K562 treated with DMSO at 1 percent for 12 hours (cell line): ENCODE measurements around the gene SUMO4. TPM values are rescaled to one million over a fixed set of nuclear protein-coding genes. Genes with fewer than 3 reads are reported as not detected.

Experiments
- total RNA-seq: library from RNA; unstranded; fragments of 300-600 nt; gene quantifications from 2 replicates; pipeline ENCODE4 v1.2.3, GENCODE V29; 2022; ENCODE audit not compliant: insufficient read depth

The SUMO4 gene
- not detected in 2 replicates for total RNA-seq

DNA sequence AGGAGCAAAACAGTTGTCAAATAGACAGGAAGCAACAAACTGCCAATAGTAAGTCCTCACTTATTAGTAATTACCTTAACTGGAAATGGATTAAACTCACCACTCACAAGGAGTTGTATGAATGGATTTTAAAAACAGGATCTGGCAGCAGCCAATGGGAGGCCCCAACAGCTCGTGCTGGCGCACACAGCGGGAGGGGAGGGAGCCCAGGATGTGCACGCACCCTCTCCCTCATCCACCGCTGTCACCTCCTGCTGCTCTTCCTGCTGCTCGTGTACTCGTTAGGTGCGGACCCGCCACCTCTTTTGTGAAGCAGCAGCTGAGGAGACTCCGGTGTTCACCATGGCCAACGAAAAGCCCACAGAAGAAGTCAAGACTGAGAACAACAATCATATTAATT, at the start of gene SUMO4:
SUMO4 (plus strand) TSS at position 213 of the 400 bp plus-strand sequence; CDS start at position 343, 130 bp downstream.

Other genes starting within 250 kb of the SUMO4 start
- 14.1 and 46.5 TPM in 2 replicates for gene TAB2, start 82.5 kb upstream of the SUMO4 start, total RNA-seq
- not detected in 2 replicates for gene ZC3H12D, start 84.8 kb downstream of the SUMO4 start, total RNA-seq
- gene PPIL4, start 145.8 kb downstream of the SUMO4 start, total RNA-seq = 10.9 and 19.1 TPM in 2 replicates
- gene GINM1, start 166.1 kb downstream of the SUMO4 start, total RNA-seq = 17.7 and 37.7 TPM in 2 replicates
- 28.8 and 47.9 TPM in 2 replicates for gene KATNA1, start 248.5 kb downstream of the SUMO4 start, total RNA-seq